Uterus (tissue), 4 donors: ENCODE measurements around the gene CD53. TPM values are rescaled to one million over a fixed set of nuclear protein-coding genes. Genes with fewer than 3 reads are reported as not detected.

Source experiments
- DNase-seq, 2 donors: peaks; one replicate each; pipeline ENCODE4 v3.0.0-alpha.2; 2019 to 2020
- H3K27ac ChIP-seq, 2 donors: fragments of 200-600 bp; sonication (generic); 1 replicate in 1 of 2; 2 replicates in 1 of 2; pipeline ENCODE4 v1.5.1; 2016 to 2018
- H3K27me3 ChIP-seq, 2 donors: fragments of 200-600 bp; sonication (generic); one replicate each; pipeline ENCODE4 v1.5.1; 2018 to 2019; ENCODE audit warnings: control low read depth in 1 of 2
- H3K36me3 ChIP-seq, 2 donors: fragments of 200-600 bp; sonication (generic); one replicate each; pipeline ENCODE4 v1.5.1; 2019; ENCODE audit warnings: control low read depth in 1 of 2
- H3K4me1 ChIP-seq, 2 donors: fragments of 200-600 bp; sonication (generic); one replicate each; pipeline ENCODE4 v1.5.1; 2018 to 2019; ENCODE audit warnings: control low read depth in 1 of 2
- H3K4me3 ChIP-seq, 2 donors: fragments of 200-600 bp; sonication (generic); 1 replicate in 1 of 2; 2 replicates in 1 of 2; pipeline ENCODE4 v1.5.1; 2018 to 2019; ENCODE audit warnings: mild to moderate bottlenecking in 1 of 2
- H3K9me3 ChIP-seq, 2 donors: fragments of 200-600 bp; sonication (generic); one replicate each; pipeline ENCODE4 v1.5.1; 2019; ENCODE audit warnings: control low read depth in 1 of 2
- POLR2A ChIP-seq, 2 donors: fragments of 450-650 bp; IDR thresholded peaks; one replicate each; pipeline ENCODE4 v1.6.1; 2016; ENCODE audit warnings: antibody characterized with exemption in 2 of 2, mild to moderate bottlenecking in 1 of 2, moderate library complexity in 1 of 2
- intact Hi-C: fragments of 100-400 bp; cut with DNase I; formaldehyde crosslinking; loops from one replicate; pipeline ENCODE4 v1.15.1; 2023; ENCODE audit warnings: low total_unique reads
- total RNA-seq, 4 donors: library from RNA; depleted of rRNA in 3 of 4; stranded (reverse); fragments of >200 nt in 3 of 4; gene quantifications; one replicate each; pipeline versions ENCODE4 v1.1.0 to v1.2.4, GENCODE V29; 2014 to 2023
- TF ChIP-seq, protein P1 (sequence below), 4 experiments: fragments of 200-600 bp in 2 of 4; fragments of 450-650 bp in 2 of 4; sonication (generic) in 2 of 4; IDR thresholded peaks; one replicate each; pipeline ENCODE4 v1.5.1; 2016 to 2019; ENCODE audit warnings: antibody characterized with exemption in 4 of 4, mild to moderate bottlenecking in 2 of 4, moderate library complexity in 1 of 4
- donor health status: DM: yes; HTN: yes; CAD: no.

Gene CD53
- total RNA-seq, 4 donors from 2014 or later, result 1.0 to 16.6 (median 11.1) TPM

- Histone ChIP-seq H3K4me1 (no peaks in the 10 kb centered on the region), H3K27ac (no peak overlapping the region), H3K36me3 (no peaks in the 10 kb centered on the region), H3K4me3 (no peak overlapping the region), H3K27me3 (no peaks in the 10 kb centered on the region), H3K9me3 (no peaks in the 10 kb centered on the region)
- no peak for TF ChIP-seq POLR2A (IDR thresholded peaks at IDR 0.05)
- TF ChIP-seq, protein P1, sequence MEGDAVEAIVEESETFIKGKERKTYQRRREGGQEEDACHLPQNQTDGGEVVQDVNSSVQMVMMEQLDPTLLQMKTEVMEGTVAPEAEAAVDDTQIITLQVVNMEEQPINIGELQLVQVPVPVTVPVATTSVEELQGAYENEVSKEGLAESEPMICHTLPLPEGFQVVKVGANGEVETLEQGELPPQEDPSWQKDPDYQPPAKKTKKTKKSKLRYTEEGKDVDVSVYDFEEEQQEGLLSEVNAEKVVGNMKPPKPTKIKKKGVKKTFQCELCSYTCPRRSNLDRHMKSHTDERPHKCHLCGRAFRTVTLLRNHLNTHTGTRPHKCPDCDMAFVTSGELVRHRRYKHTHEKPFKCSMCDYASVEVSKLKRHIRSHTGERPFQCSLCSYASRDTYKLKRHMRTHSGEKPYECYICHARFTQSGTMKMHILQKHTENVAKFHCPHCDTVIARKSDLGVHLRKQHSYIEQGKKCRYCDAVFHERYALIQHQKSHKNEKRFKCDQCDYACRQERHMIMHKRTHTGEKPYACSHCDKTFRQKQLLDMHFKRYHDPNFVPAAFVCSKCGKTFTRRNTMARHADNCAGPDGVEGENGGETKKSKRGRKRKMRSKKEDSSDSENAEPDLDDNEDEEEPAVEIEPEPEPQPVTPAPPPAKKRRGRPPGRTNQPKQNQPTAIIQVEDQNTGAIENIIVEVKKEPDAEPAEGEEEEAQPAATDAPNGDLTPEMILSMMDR (IDR thresholded peaks at IDR 0.05), result no peak
- no peak for DNase-seq
- intact Hi-C loops, result no loop called here
Measured at GRCh38 chr1:110896090-110896489, 23.1 kb downstream of the CD53 start.

DNA sequence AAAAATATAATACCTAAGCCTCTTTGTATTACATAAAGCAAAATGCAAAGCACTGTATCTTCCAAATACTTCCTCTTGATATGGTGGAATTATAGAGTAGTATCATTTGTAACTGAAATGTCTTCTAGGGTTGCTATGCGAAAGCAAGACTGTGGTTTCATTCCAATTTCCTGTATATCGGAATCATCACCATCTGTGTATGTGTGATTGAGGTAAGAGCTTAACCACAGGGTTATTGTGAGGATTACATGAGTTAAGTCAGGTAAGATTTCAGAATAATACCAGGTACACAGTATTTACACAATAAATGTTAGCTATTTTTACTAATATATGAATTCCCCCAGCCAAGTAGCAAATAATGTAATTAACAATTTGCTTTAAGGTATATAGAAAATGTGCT is 24.7 kb downstream of the CD53 start:
- no peak overlapping the region for H3K27ac ChIP-seq
- TF ChIP-seq, protein P1 (IDR thresholded peaks at IDR 0.05), result no peak
- no peak for TF ChIP-seq POLR2A (IDR thresholded peaks at IDR 0.05)
- no peaks in the 10 kb centered on the region for H3K4me1 ChIP-seq
- no peaks in the 10 kb centered on the region for H3K36me3 ChIP-seq
- no peaks in the 10 kb centered on the region for H3K9me3 ChIP-seq
- no peak for DNase-seq
- H3K27me3 ChIP-seq, result no peaks in the 10 kb centered on the region
- H3K4me3 ChIP-seq, result no peak overlapping the region
- intact Hi-C loops, result no loop called here

- intact Hi-C loops, result no loop called here
- TF ChIP-seq POLR2A (IDR thresholded peaks at IDR 0.05), result no peak
- TF ChIP-seq, protein P1 (IDR thresholded peaks at IDR 0.05), result no peak
- no peak for DNase-seq
- H3K4me3 ChIP-seq, result no peak overlapping the region
- no peaks in the 10 kb centered on the region for H3K4me1 ChIP-seq
- H3K27ac ChIP-seq, result no peak overlapping the region
- H3K27me3 ChIP-seq, result no peaks in the 10 kb centered on the region
- no peaks in the 10 kb centered on the region for H3K9me3 ChIP-seq
- H3K36me3 ChIP-seq, result no peaks in the 10 kb centered on the region
Measured at GRCh38 chr1:110898734-110899457, 25.9 kb downstream of the CD53 start.

- H3K27ac ChIP-seq, result no peak overlapping the region
- no peaks in the 10 kb centered on the region for H3K4me1 ChIP-seq
- no peak for DNase-seq
- intact Hi-C loops, result no loop called here
- TF ChIP-seq, protein P1 (IDR thresholded peaks at IDR 0.05), result no peak
- no peak for TF ChIP-seq POLR2A (IDR thresholded peaks at IDR 0.05)
- no peak overlapping the region for H3K4me3 ChIP-seq
- no peaks in the 10 kb centered on the region for H3K27me3 ChIP-seq
- H3K9me3 ChIP-seq, result no peaks in the 10 kb centered on the region
- no peaks in the 10 kb centered on the region for H3K36me3 ChIP-seq
Measured at GRCh38 chr1:110899458-110899843, 26.5 kb downstream of the CD53 start.

GRCh38 chr1:110902820-110903463 is 30.0 kb downstream of the CD53 start:
- Histone ChIP-seq H3K27ac (no peak overlapping the region), H3K36me3 (no peaks in the 10 kb centered on the region), H3K9me3 (no peaks in the 10 kb centered on the region), H3K27me3 (no peaks in the 10 kb centered on the region), H3K4me1 (no peaks in the 10 kb centered on the region), H3K4me3 (no peak overlapping the region)
- TF ChIP-seq POLR2A (IDR thresholded peaks at IDR 0.05), result no peak
- TF ChIP-seq, protein P1 (IDR thresholded peaks at IDR 0.05), result no peak
- DNase-seq, result no peak
- intact Hi-C loops, result no loop called here
